Lower lobe of right lung (tissue), 2 donors: ENCODE measurements around the gene PRTFDC1. TPM values are rescaled to one million over a fixed set of nuclear protein-coding genes. Genes with fewer than 3 reads are reported as not detected.

Source experiments
- ATAC-seq, 2 donors: fragments of 200-7000 bp; cut with Tn5 transposase; one replicate each; pipeline ENCODE4 v1.9.1; 2020 to 2022; ENCODE audit warnings: mild to moderate bottlenecking in 2 of 2, moderate library complexity in 2 of 2
- DNase-seq: peaks from one replicate; pipeline ENCODE4 v3.0.0-alpha.2; 2020
- H3K27ac ChIP-seq: fragments of 200-600 bp; one replicate; pipeline ENCODE4 v1.8.0; 2022
- H3K27me3 ChIP-seq: fragments of 200-600 bp; one replicate; pipeline ENCODE4 v1.8.0; 2022; ENCODE audit warnings: low read depth
- H3K36me3 ChIP-seq: fragments of 200-600 bp; one replicate; pipeline ENCODE4 v1.8.0; 2022; ENCODE audit warnings: mild to moderate bottlenecking
- H3K4me1 ChIP-seq: fragments of 200-600 bp; one replicate; pipeline ENCODE4 v1.8.0; 2022
- H3K4me3 ChIP-seq: fragments of 200-600 bp; one replicate; pipeline ENCODE4 v1.8.0; 2022; ENCODE audit warnings: mild to moderate bottlenecking
- H3K9me3 ChIP-seq: fragments of 200-600 bp; one replicate; pipeline ENCODE4 v1.8.0; 2022
- intact Hi-C: fragments of 100-400 bp; cut with DNase I; formaldehyde crosslinking; loops from one replicate; pipeline ENCODE4 v1.11.0; 2022
- total RNA-seq: library from RNA; stranded (reverse); fragmentation: NEBNext Ultra II Directional; extraction: Animal tissue kit (Norgen Biotek cat#: 25700); gene quantifications from one replicate; pipeline ENCODE4 v1.2.1, GENCODE V29; 2021
- TF ChIP-seq, protein P1 (sequence below): fragments of 200-600 bp; IDR thresholded peaks from one replicate; pipeline ENCODE4 v1.8.0; 2022; ENCODE audit warnings: antibody characterized with exemption, mild to moderate bottlenecking
- donor health status: DM: no; HTN: yes; CAD: no; lungs with severe emphysema.

PRTFDC1 gene
- total RNA-seq, 1 donor from 2014 or later: 3.8 TPM

DNA sequence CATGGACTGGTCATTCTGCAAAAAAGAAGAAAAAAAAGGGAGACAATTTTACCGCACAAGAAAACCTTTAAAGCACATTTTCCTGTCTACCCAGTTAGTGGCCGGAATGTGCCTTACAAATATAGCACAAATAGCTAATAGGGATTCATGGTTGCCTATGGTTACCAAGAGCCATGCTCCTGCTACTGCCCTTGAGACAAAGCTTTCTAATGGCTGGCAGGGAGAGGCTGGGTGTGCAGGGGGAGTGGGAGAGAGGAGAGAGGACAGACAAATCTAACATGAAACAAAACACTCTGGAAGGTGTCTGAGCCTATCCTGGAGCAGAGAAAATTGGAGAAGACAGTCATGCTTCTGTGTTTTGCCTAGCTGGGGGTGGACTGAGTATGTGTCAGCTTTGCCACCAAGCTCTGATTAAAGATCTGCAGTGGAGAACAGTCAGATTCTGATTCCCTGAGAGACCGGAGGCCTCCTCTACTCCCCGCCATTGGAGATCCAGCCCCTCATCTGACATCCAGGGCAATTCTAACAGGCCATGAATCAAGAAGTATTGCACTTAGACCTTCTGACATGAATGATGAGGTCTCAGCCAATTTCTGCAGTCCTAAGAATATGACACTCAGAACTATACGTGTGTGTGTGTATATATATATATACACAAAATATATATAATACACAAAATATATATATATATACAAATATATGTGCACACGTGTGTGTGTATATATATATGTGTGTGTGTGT is 80.2 kb downstream of the PRTFDC1 start:
- no peak overlapping the region for H3K4me3 ChIP-seq
- DNase-seq (no peak), ATAC-seq (no peak)
- peaks cover 15% of the 10 kb centered on the region for H3K4me1 ChIP-seq
- intact Hi-C loops: no loop called here
- no peaks in the 10 kb centered on the region for H3K36me3 ChIP-seq
- TF ChIP-seq, protein P1, sequence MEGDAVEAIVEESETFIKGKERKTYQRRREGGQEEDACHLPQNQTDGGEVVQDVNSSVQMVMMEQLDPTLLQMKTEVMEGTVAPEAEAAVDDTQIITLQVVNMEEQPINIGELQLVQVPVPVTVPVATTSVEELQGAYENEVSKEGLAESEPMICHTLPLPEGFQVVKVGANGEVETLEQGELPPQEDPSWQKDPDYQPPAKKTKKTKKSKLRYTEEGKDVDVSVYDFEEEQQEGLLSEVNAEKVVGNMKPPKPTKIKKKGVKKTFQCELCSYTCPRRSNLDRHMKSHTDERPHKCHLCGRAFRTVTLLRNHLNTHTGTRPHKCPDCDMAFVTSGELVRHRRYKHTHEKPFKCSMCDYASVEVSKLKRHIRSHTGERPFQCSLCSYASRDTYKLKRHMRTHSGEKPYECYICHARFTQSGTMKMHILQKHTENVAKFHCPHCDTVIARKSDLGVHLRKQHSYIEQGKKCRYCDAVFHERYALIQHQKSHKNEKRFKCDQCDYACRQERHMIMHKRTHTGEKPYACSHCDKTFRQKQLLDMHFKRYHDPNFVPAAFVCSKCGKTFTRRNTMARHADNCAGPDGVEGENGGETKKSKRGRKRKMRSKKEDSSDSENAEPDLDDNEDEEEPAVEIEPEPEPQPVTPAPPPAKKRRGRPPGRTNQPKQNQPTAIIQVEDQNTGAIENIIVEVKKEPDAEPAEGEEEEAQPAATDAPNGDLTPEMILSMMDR: no peak
- no peak overlapping the region for H3K27ac ChIP-seq
- H3K27me3 ChIP-seq: no peaks in the 10 kb centered on the region
- H3K9me3 ChIP-seq: peaks cover 7% of the 10 kb centered on the region

DNA sequence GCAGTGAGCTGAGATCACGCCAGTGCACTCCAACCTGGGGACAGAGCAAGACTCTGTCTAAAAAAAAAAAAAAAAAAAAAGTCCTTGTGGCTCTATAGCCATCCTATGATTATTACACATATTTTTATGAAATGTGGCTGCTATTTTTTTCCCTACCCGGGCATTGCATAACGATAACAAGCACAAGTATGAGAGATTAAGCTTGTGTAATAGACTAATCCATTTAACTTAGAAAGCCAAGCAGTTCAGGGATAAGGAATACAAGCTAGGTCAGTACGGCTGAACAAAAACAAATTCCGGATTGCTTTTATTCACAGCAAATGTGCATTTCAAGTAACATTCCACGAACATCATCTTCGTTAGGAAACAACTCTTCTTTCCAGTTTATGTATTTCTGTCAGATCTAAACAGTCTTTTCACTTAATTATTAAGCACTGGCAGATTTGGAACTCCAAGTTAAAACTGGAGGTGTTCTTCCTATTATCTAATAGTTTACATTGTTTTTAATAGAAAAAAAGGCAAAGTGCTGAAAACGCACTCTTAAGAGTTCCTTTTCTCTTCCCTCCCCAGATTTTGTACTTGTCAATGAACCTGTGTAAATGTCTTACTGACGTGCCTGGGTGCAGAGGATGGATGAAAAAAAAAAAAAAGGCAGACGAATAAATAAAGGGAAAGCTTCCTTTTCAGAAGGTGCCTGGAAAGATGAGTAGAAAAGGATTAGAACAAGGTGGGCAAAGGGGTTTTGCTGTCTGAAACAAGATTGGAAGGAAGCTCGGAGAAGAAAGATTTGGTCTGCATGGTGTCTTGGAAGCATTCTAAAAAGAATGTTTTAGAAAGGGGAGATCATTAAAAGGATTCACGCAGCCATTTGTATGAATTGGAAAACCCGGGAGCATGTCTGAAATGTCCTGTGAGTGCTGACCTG is 81.1 kb downstream of the PRTFDC1 start:
- ATAC-seq: no peak
- peaks cover 20% of the 10 kb centered on the region for H3K4me1 ChIP-seq
- no peaks in the 10 kb centered on the region for H3K36me3 ChIP-seq
- H3K27me3 ChIP-seq: no peaks in the 10 kb centered on the region
- TF ChIP-seq, protein P1: no peak
- H3K27ac ChIP-seq: no peak overlapping the region
- DNase-seq: no peak
- intact Hi-C loops: no loop called here
- H3K4me3 ChIP-seq: no peak overlapping the region
- H3K9me3 ChIP-seq: peaks cover 7% of the 10 kb centered on the region

DNA sequence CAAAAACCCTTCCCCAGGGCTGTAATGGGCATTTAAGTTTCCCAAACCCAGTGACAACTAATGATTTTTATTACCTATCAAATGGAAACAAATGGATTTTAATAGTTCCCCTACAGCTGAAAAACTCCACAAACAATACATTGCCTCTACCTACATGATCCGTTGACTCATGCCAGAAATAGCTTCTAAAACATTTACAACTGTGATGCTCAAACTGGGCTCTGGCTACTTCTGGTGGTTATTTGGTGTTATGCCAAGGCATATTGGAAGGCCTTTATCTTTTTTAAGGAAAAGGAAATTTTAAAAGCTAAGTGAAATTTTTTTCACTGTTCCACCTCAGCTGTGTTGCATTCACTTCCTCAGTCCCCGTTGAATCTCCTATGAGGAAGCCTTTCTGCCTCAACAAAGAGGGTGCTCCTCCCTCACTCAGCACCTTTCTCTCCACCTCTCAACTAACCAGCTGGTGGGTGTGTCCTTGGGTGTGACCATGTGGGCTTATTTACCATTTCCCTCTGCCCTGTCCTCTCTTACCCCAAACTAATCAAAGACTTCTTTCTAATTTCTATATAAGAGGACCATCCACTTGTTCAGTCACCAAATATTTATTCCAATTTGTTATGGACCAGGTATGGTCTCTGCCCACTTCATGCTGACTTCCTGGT is 82.9 kb downstream of the PRTFDC1 start:
- Histone ChIP-seq H3K4me1 (peaks cover 24% of the 10 kb centered on the region), H3K27ac (no peak overlapping the region), H3K9me3 (peaks cover under 1% of the 10 kb centered on the region), H3K36me3 (no peaks in the 10 kb centered on the region), H3K4me3 (no peak overlapping the region), H3K27me3 (no peaks in the 10 kb centered on the region)
- intact Hi-C loops: no loop called here
- TF ChIP-seq, protein P1: no peak
- DNase-seq: no peak
- ATAC-seq: no peak

DNA sequence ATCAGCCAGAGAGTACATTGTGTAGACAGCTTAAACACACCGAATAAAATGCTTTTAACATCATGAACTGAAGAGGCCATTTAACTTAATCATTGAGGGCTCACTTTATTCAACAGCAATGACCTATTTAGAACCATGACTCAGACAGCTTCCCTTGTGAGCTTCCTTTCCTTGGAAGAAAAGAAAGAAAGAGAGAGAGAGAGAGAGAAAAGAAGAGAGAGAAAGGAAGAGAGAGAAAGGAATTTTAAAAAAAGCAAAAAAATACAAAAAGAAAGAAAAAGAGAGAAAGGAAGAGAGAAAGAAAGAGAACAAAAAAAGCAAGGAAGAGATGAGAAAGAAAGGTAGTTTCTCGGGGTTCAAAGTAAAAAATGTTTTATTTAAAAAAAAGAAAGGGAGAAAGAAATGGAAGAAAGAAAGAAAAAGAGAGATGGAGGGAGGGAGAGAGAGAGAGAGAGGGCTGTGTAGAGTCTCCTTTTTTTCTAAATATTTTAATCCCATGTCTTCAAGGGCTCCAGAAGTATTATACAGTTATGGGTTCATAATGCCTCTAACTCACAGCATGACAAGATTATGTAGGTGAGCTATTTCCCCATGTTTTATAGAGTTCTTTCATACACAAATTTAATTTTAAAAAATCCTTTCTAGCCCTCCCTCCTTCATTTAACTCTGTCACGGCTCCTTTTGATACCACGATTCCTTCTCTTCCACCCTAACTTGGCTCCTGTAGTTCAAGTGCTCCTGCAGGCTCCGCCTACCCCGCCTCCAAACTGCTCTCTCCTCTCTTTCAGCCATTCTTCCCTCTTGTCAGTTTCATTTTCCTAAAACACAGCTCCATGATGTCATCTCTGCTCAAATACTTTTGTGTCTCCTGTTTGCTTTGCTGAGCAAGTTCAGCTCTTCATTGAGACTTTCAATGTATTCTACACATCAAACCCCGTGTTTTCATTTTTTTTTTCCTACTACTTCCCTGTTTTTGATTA is 85.5 kb downstream of the PRTFDC1 start:
- Histone ChIP-seq H3K36me3 (no peaks in the 10 kb centered on the region), H3K9me3 (no peaks in the 10 kb centered on the region), H3K4me1 (peaks cover 13% of the 10 kb centered on the region), H3K4me3 (peak overlapping the region; percentile 20), H3K27ac (no peak overlapping the region), H3K27me3 (no peaks in the 10 kb centered on the region)
- DNase-seq (peak; percentile 63), ATAC-seq (peak; percentile 67 to 86)
- TF ChIP-seq, protein P1: no peak
- intact Hi-C loops: no loop called here
